HEK293 (cell line): ENCODE data around the gene SNTA1.
A peak's percentile ranks its signal among the peaks of the same experiment; 100 is the strongest.

ENCODE experiments used
- GFI1B ChIP-seq: fragments of 450-650 bp; formaldehyde crosslinking; IDR thresholded peaks from 2 replicates; pipeline ENCODE4 v1.5.1; 2016; ENCODE audit warnings: missing biosample characterization, missing genetic modification characterization
- GLI2 ChIP-seq: fragments of 450-650 bp; formaldehyde crosslinking; IDR thresholded peaks from 2 replicates; pipeline ENCODE4; 2017; ENCODE audit warnings: missing biosample characterization, missing genetic modification characterization, low read depth, borderline replicate concordance
- GLI4 ChIP-seq: fragments of 450-650 bp; formaldehyde crosslinking; IDR thresholded peaks from 2 replicates; pipeline ENCODE4 v1.5.1; 2016; ENCODE audit warnings: missing biosample characterization, missing genetic modification characterization
- OSR2 ChIP-seq: fragments of 450-650 bp; formaldehyde crosslinking; IDR thresholded peaks from 2 replicates; pipeline ENCODE4 v1.5.1; 2016; ENCODE audit warnings: missing biosample characterization, missing genetic modification characterization
- ZBTB20 ChIP-seq: fragments of 450-650 bp; formaldehyde crosslinking; IDR thresholded peaks from 2 replicates; pipeline ENCODE4 v1.5.1; 2016; ENCODE audit warnings: missing biosample characterization, missing genetic modification characterization
- ZBTB8A ChIP-seq: fragments of 450-650 bp; formaldehyde crosslinking; IDR thresholded peaks from 2 replicates; pipeline ENCODE4 v1.5.1; 2016; ENCODE audit warnings: missing biosample characterization, missing genetic modification characterization
- ZEB2 ChIP-seq: fragments of 450-650 bp; formaldehyde crosslinking; IDR thresholded peaks from 2 replicates; pipeline ENCODE4 v1.5.1; 2016; ENCODE audit warnings: missing biosample characterization, missing genetic modification characterization
- ZNF10 ChIP-seq: fragments of 450-650 bp; formaldehyde crosslinking; IDR thresholded peaks from 2 replicates; pipeline ENCODE4 v1.5.1; 2017; ENCODE audit warnings: missing biosample characterization, missing genetic modification characterization
- ZNF146 ChIP-seq: fragments of 450-650 bp; formaldehyde crosslinking; IDR thresholded peaks from 2 replicates; pipeline ENCODE4 v1.5.1; 2016; ENCODE audit warnings: missing biosample characterization, missing genetic modification characterization
- ZNF16 ChIP-seq: fragments of 450-650 bp; formaldehyde crosslinking; IDR thresholded peaks from 2 replicates; pipeline ENCODE4 v1.5.1; 2016; ENCODE audit warnings: low read depth, missing biosample characterization, missing genetic modification characterization
- ZNF184 ChIP-seq: fragments of 450-650 bp; IDR thresholded peaks from 2 replicates; pipeline ENCODE4 v1.5.1; 2018; ENCODE audit warnings: missing biosample characterization, mild to moderate bottlenecking, missing genetic modification characterization
- ZNF211 ChIP-seq: fragments of 450-650 bp; formaldehyde crosslinking; IDR thresholded peaks from 2 replicates; pipeline ENCODE4 v1.5.1; 2016; ENCODE audit warnings: low read depth, missing biosample characterization, missing genetic modification characterization
- ZNF223 ChIP-seq: fragments of 450-650 bp; formaldehyde crosslinking; IDR thresholded peaks from 2 replicates; pipeline ENCODE4 v1.5.1; 2016; ENCODE audit warnings: missing biosample characterization, missing genetic modification characterization
- ZNF341 ChIP-seq: fragments of 450-650 bp; formaldehyde crosslinking; IDR thresholded peaks from 2 replicates; pipeline ENCODE4; 2016; ENCODE audit warnings: low read depth, missing biosample characterization, missing genetic modification characterization
- ZNF354C ChIP-seq: fragments of 450-650 bp; formaldehyde crosslinking; IDR thresholded peaks from 2 replicates; pipeline ENCODE4 v1.5.1; 2016; ENCODE audit warnings: missing biosample characterization, missing genetic modification characterization, low read depth, borderline replicate concordance
- ZNF391 ChIP-seq: fragments of 450-650 bp; formaldehyde crosslinking; IDR thresholded peaks from 2 replicates; pipeline ENCODE4 v1.5.1; 2016; ENCODE audit warnings: low read depth, missing biosample characterization, missing genetic modification characterization, borderline replicate concordance
- ZNF394 ChIP-seq: fragments of 450-650 bp; formaldehyde crosslinking; IDR thresholded peaks from 2 replicates; pipeline ENCODE4 v1.5.1; 2016; ENCODE audit warnings: missing biosample characterization, missing genetic modification characterization, mild to moderate bottlenecking, moderate library complexity, borderline replicate concordance
- ZNF544 ChIP-seq: fragments of 450-650 bp; formaldehyde crosslinking; IDR thresholded peaks from 2 replicates; pipeline ENCODE4 v1.5.0; 2017; ENCODE audit warnings: missing biosample characterization, missing genetic modification characterization
- ZNF596 ChIP-seq: fragments of 450-650 bp; IDR thresholded peaks from 2 replicates; pipeline ENCODE4 v1.5.0; 2018; ENCODE audit warnings: missing biosample characterization, mild to moderate bottlenecking, missing genetic modification characterization, moderate library complexity
- ZNF624 ChIP-seq: fragments of 450-650 bp; formaldehyde crosslinking; IDR thresholded peaks from 2 replicates; pipeline ENCODE4 v1.5.1; 2017; ENCODE audit warnings: missing biosample characterization, missing genetic modification characterization
- ZNF626 ChIP-seq: fragments of 450-650 bp; sonication (Bioruptor Pico); formaldehyde crosslinking; IDR thresholded peaks from 2 replicates; pipeline ENCODE4 v1.5.1; 2018; ENCODE audit warnings: missing biosample characterization, missing genetic modification characterization, inconsistent platforms
- ZNF670 ChIP-seq: fragments of 450-650 bp; formaldehyde crosslinking; IDR thresholded peaks from 2 replicates; pipeline ENCODE4 v1.5.1; 2016; ENCODE audit warnings: missing biosample characterization, missing genetic modification characterization, low read depth
- ZNF701 ChIP-seq: fragments of 450-650 bp; formaldehyde crosslinking; IDR thresholded peaks from 2 replicates; pipeline ENCODE4 v1.5.1; 2016; ENCODE audit warnings: missing biosample characterization, missing genetic modification characterization
- ZNF837 ChIP-seq: fragments of 450-650 bp; formaldehyde crosslinking; IDR thresholded peaks from 2 replicates; pipeline ENCODE4 v1.5.1; 2016; ENCODE audit warnings: missing biosample characterization, missing genetic modification characterization
- TF ChIP-seq, protein P1 (sequence below): fragments of 450-650 bp; formaldehyde crosslinking; IDR thresholded peaks from 2 replicates; pipeline ENCODE4 v1.5.1; 2016; ENCODE audit warnings: missing biosample characterization, missing genetic modification characterization
- TF ChIP-seq, protein P2 (sequence below): fragments of 450-650 bp; formaldehyde crosslinking; optimal IDR thresholded peaks from 2 replicates; pipeline ENCODE3; 2016; ENCODE audit warnings: missing biosample characterization, mild to moderate bottlenecking, missing genetic modification characterization
- TF ChIP-seq, protein P3 (sequence below): fragments of 450-650 bp; formaldehyde crosslinking; IDR thresholded peaks from 2 replicates; pipeline ENCODE4 v1.5.1; 2017; ENCODE audit warnings: missing biosample characterization, mild to moderate bottlenecking, missing genetic modification characterization, moderate library complexity
- TF ChIP-seq, protein P4 (sequence below): IDR thresholded peaks from 2 replicates; pipeline ENCODE4 v1.6.1; 2011; ENCODE audit warnings: mild to moderate bottlenecking, low read depth, low read length, borderline replicate concordance
- TF ChIP-seq, protein P5 (sequence below): fragments of 450-650 bp; formaldehyde crosslinking; IDR thresholded peaks from 2 replicates; pipeline ENCODE4 v1.5.1; 2017; ENCODE audit warnings: missing biosample characterization, missing genetic modification characterization
- TF ChIP-seq, protein P6 (sequence below): fragments of 450-650 bp; formaldehyde crosslinking; IDR thresholded peaks from 2 replicates; pipeline ENCODE4 v1.5.1; 2016; ENCODE audit warnings: missing biosample characterization, missing genetic modification characterization, low read depth
- TF ChIP-seq, protein P7 (sequence below): fragments of 450-650 bp; formaldehyde crosslinking; IDR thresholded peaks from 2 replicates; pipeline ENCODE4 v1.5.1; 2016; ENCODE audit warnings: missing biosample characterization, missing genetic modification characterization

SNTA1 gene

DNA sequence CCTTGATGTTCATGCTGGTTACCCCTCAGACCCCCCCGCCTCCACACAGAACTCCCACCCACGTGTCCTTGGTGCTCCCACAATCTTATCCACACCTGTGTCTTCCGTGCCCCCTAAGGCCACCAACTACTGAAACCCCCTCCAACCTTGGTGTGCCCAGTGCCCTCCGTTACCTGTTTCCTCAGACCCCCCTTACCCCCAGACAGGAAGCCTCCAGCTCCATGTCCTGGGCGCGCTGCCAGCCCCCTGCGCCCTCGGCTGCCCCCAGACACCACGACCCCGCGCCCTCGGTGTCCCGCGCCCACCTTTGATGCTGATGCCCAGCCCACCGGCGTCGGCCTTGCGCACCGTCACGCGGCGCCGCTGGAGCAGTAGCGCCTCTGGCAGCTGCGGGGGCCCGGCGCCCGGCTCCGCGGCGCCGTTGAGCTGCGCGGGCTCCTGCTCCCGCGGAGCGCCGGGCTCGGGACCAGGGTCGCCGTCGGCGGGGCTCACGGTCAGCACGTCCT, 504 bp downstream of the SNTA1 start (continued):
- TF ChIP-seq, protein P1, sequence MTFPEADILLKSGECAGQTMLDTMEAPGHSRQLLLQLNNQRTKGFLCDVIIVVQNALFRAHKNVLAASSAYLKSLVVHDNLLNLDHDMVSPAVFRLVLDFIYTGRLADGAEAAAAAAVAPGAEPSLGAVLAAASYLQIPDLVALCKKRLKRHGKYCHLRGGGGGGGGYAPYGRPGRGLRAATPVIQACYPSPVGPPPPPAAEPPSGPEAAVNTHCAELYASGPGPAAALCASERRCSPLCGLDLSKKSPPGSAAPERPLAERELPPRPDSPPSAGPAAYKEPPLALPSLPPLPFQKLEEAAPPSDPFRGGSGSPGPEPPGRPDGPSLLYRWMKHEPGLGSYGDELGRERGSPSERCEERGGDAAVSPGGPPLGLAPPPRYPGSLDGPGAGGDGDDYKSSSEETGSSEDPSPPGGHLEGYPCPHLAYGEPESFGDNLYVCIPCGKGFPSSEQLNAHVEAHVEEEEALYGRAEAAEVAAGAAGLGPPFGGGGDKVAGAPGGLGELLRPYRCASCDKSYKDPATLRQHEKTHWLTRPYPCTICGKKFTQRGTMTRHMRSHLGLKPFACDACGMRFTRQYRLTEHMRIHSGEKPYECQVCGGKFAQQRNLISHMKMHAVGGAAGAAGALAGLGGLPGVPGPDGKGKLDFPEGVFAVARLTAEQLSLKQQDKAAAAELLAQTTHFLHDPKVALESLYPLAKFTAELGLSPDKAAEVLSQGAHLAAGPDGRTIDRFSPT (tag by site-specific recombination) = peak; percentile 83
- no peak for TF ChIP-seq GLI2 (tag by site-specific recombination)
- no peak for TF ChIP-seq ZNF223 (tag by site-specific recombination)
- TF ChIP-seq, protein P2, sequence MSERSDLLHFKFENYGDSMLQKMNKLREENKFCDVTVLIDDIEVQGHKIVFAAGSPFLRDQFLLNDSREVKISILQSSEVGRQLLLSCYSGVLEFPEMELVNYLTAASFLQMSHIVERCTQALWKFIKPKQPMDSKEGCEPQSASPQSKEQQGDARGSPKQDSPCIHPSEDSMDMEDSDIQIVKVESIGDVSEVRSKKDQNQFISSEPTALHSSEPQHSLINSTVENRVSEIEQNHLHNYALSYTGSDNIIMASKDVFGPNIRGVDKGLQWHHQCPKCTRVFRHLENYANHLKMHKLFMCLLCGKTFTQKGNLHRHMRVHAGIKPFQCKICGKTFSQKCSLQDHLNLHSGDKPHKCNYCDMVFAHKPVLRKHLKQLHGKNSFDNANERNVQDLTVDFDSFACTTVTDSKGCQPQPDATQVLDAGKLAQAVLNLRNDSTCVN (tag by site-specific recombination) = peak; percentile 57
- TF ChIP-seq, protein P3, sequence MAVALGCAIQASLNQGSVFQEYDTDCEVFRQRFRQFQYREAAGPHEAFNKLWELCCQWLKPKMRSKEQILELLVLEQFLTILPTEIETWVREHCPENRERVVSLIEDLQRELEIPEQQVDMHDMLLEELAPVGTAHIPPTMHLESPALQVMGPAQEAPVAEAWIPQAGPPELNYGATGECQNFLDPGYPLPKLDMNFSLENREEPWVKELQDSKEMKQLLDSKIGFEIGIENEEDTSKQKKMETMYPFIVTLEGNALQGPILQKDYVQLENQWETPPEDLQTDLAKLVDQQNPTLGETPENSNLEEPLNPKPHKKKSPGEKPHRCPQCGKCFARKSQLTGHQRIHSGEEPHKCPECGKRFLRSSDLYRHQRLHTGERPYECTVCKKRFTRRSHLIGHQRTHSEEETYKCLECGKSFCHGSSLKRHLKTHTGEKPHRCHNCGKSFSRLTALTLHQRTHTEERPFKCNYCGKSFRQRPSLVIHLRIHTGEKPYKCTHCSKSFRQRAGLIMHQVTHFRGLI (tag by site-specific recombination) = no peak
- no peak for TF ChIP-seq ZEB2
- no peak for TF ChIP-seq ZNF391 (tag by site-specific recombination)
- no peak for TF ChIP-seq ZNF184 (tag by site-specific recombination)
- TF ChIP-seq ZNF394 (tag by site-specific recombination) = no peak
- TF ChIP-seq ZNF626 (tag by site-specific recombination) = no peak
- TF ChIP-seq, protein P4, sequence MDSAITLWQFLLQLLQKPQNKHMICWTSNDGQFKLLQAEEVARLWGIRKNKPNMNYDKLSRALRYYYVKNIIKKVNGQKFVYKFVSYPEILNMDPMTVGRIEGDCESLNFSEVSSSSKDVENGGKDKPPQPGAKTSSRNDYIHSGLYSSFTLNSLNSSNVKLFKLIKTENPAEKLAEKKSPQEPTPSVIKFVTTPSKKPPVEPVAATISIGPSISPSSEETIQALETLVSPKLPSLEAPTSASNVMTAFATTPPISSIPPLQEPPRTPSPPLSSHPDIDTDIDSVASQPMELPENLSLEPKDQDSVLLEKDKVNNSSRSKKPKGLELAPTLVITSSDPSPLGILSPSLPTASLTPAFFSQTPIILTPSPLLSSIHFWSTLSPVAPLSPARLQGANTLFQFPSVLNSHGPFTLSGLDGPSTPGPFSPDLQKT = no peak
- TF ChIP-seq, protein P5, sequence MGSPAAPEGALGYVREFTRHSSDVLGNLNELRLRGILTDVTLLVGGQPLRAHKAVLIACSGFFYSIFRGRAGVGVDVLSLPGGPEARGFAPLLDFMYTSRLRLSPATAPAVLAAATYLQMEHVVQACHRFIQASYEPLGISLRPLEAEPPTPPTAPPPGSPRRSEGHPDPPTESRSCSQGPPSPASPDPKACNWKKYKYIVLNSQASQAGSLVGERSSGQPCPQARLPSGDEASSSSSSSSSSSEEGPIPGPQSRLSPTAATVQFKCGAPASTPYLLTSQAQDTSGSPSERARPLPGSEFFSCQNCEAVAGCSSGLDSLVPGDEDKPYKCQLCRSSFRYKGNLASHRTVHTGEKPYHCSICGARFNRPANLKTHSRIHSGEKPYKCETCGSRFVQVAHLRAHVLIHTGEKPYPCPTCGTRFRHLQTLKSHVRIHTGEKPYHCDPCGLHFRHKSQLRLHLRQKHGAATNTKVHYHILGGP (tag by site-specific recombination) = no peak
- TF ChIP-seq GLI4 (tag by site-specific recombination) = no peak
- TF ChIP-seq ZNF837 (tag by site-specific recombination) = no peak
- no peak for TF ChIP-seq GFI1B
- 0 out of 2 replicates have a peak, but pooled peaks have one; percentile 52 for TF ChIP-seq ZBTB8A (tag by site-specific recombination)
- no peak for TF ChIP-seq ZBTB20 (tag by site-specific recombination)
- TF ChIP-seq ZNF354C (tag by site-specific recombination) = no peak
- TF ChIP-seq ZNF341 (tag by site-specific recombination) = no peak
- TF ChIP-seq ZNF10 (tag by site-specific recombination) = no peak
- TF ChIP-seq, protein P6, sequence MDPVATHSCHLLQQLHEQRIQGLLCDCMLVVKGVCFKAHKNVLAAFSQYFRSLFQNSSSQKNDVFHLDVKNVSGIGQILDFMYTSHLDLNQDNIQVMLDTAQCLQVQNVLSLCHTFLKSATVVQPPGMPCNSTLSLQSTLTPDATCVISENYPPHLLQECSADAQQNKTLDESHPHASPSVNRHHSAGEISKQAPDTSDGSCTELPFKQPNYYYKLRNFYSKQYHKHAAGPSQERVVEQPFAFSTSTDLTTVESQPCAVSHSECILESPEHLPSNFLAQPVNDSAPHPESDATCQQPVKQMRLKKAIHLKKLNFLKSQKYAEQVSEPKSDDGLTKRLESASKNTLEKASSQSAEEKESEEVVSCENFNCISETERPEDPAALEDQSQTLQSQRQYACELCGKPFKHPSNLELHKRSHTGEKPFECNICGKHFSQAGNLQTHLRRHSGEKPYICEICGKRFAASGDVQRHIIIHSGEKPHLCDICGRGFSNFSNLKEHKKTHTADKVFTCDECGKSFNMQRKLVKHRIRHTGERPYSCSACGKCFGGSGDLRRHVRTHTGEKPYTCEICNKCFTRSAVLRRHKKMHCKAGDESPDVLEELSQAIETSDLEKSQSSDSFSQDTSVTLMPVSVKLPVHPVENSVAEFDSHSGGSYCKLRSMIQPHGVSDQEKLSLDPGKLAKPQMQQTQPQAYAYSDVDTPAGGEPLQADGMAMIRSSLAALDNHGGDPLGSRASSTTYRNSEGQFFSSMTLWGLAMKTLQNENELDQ (tag by site-specific recombination) = no peak
- no peak for TF ChIP-seq ZNF146 (tag by site-specific recombination)
- no peak for TF ChIP-seq ZNF596
- TF ChIP-seq ZNF670 (tag by site-specific recombination) = no peak
- TF ChIP-seq OSR2 (tag by site-specific recombination) = peak; percentile 20; the same call in 1 of the 2 replicates
- no peak for TF ChIP-seq ZNF624 (tag by site-specific recombination)
- TF ChIP-seq, protein P7, sequence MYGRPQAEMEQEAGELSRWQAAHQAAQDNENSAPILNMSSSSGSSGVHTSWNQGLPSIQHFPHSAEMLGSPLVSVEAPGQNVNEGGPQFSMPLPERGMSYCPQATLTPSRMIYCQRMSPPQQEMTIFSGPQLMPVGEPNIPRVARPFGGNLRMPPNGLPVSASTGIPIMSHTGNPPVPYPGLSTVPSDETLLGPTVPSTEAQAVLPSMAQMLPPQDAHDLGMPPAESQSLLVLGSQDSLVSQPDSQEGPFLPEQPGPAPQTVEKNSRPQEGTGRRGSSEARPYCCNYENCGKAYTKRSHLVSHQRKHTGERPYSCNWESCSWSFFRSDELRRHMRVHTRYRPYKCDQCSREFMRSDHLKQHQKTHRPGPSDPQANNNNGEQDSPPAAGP = peak; percentile 19; the same call in 1 of the 2 replicates
- no peak for TF ChIP-seq ZNF544 (tag by site-specific recombination)
- no peak for TF ChIP-seq ZNF211 (tag by site-specific recombination)
- no peak for TF ChIP-seq ZNF16 (tag by site-specific recombination)
- TF ChIP-seq ZNF701 (tag by site-specific recombination) = no peak
